ENCODE measurements around the gene PSRC1. TPM values are rescaled to one million over a fixed set of nuclear protein-coding genes. Genes with fewer than 3 reads are reported as not detected.

PSRC1 gene
- total and polyA plus RNA-seq, 2 experiments from 2014 or later = 55.0 to 61.1 TPM

- TF ChIP-seq ZNF331 (CRISPR knock-in tag; IDR thresholded peaks at IDR 0.05; ENCODE audit: low read depth) (no peak), POLR2AphosphoS5 (IDR thresholded peaks at IDR 0.05; ENCODE audit: low read depth) (no peak), ZNF114 (CRISPR knock-in tag; IDR thresholded peaks at IDR 0.05) (no peak), STAT1 (IDR thresholded peaks at IDR 0.05; ENCODE audit: unreplicated experiment) (no peak), ZNF462 (CRISPR knock-in tag; IDR thresholded peaks at IDR 0.05) (no peak), NANOG (IDR thresholded peaks at IDR 0.05; ENCODE audit: borderline replicate concordance) (no peak), EZH2phosphoT487 (IDR thresholded peaks at IDR 0.05; ENCODE audit: unreplicated experiment) (no peak), ETS1 (IDR thresholded peaks at IDR 0.05) (no peak), EZH2 (IDR thresholded peaks at IDR 0.05; ENCODE audit: low read depth, unreplicated experiment) (no peak), CREB1 (CRISPR knock-in tag; IDR thresholded peaks at IDR 0.05; ENCODE audit: low read depth) (no peak), JUNB (IDR thresholded peaks at IDR 0.05; ENCODE audit: unreplicated experiment) (no peak)
- TF ChIP-seq, protein P1, sequence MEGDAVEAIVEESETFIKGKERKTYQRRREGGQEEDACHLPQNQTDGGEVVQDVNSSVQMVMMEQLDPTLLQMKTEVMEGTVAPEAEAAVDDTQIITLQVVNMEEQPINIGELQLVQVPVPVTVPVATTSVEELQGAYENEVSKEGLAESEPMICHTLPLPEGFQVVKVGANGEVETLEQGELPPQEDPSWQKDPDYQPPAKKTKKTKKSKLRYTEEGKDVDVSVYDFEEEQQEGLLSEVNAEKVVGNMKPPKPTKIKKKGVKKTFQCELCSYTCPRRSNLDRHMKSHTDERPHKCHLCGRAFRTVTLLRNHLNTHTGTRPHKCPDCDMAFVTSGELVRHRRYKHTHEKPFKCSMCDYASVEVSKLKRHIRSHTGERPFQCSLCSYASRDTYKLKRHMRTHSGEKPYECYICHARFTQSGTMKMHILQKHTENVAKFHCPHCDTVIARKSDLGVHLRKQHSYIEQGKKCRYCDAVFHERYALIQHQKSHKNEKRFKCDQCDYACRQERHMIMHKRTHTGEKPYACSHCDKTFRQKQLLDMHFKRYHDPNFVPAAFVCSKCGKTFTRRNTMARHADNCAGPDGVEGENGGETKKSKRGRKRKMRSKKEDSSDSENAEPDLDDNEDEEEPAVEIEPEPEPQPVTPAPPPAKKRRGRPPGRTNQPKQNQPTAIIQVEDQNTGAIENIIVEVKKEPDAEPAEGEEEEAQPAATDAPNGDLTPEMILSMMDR (conservative IDR thresholded peaks at IDR 0.05; ENCODE audit: low read depth in 2 of 2) = no peak
- TF ChIP-seq, protein P2, sequence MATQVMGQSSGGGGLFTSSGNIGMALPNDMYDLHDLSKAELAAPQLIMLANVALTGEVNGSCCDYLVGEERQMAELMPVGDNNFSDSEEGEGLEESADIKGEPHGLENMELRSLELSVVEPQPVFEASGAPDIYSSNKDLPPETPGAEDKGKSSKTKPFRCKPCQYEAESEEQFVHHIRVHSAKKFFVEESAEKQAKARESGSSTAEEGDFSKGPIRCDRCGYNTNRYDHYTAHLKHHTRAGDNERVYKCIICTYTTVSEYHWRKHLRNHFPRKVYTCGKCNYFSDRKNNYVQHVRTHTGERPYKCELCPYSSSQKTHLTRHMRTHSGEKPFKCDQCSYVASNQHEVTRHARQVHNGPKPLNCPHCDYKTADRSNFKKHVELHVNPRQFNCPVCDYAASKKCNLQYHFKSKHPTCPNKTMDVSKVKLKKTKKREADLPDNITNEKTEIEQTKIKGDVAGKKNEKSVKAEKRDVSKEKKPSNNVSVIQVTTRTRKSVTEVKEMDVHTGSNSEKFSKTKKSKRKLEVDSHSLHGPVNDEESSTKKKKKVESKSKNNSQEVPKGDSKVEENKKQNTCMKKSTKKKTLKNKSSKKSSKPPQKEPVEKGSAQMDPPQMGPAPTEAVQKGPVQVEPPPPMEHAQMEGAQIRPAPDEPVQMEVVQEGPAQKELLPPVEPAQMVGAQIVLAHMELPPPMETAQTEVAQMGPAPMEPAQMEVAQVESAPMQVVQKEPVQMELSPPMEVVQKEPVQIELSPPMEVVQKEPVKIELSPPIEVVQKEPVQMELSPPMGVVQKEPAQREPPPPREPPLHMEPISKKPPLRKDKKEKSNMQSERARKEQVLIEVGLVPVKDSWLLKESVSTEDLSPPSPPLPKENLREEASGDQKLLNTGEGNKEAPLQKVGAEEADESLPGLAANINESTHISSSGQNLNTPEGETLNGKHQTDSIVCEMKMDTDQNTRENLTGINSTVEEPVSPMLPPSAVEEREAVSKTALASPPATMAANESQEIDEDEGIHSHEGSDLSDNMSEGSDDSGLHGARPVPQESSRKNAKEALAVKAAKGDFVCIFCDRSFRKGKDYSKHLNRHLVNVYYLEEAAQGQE (IDR thresholded peaks at IDR 0.05; ENCODE audit: unreplicated experiment) = no peak
- Mint-ChIP-seq H3K9me3 (no peaks in the 10 kb centered on the region; the same call in 2 of the 3 replicates), H3K4me3 (no peak overlapping the region; the same call in 2 of the 3 replicates), H3K36me3 (ENCODE audit: low read depth) (peaks cover 57% of the 10 kb centered on the region), H3K4me1 (peaks cover 48% of the 10 kb centered on the region), H3K27me3 (ENCODE audit: insufficient read depth, low read depth, poor library complexity) (peaks cover 14% of the 10 kb centered on the region), H3K27ac (peak overlapping the region; percentile 66; the same call in 1 of the 2 replicates)
- H3K9me2 ChIP-seq (ENCODE audit: insufficient read depth) = no peaks in the 10 kb centered on the region
- H3K27me3 ChIP-seq (ENCODE audit: insufficient read depth) = no peaks in the 10 kb centered on the region
- ATAC-seq = no peak; the same call in 2 of the 3 replicates
- H2AFZ ChIP-seq = no peak overlapping the region
- no peak overlapping the region for H3K4me3 ChIP-seq
- peaks cover 31% of the 10 kb centered on the region for H3F3A ChIP-seq (replicated peaks; ENCODE audit: low read depth)
- no peaks in the 10 kb centered on the region for H3K79me2 ChIP-seq (replicated peaks; ENCODE audit: insufficient read depth)
- H3K4me2 ChIP-seq = no peak overlapping the region
- H3K4me1 ChIP-seq (ENCODE audit: insufficient read depth) = peaks cover 54% of the 10 kb centered on the region
- no peak for DNase-seq (ENCODE audit: low spot score)
- no peaks in the 10 kb centered on the region for H4K20me1 ChIP-seq (replicated peaks; ENCODE audit: insufficient read depth)
- H3K36me3 ChIP-seq (ENCODE audit: insufficient read depth) = peaks cover 44% of the 10 kb centered on the region
- H3K27ac ChIP-seq (ENCODE audit: low read depth) = 0 out of 2 replicates have a peak overlapping the region, but pooled peaks have one; percentile 89
Observed at GRCh38 chr1:109237512-109237911, 45.4 kb downstream of the PSRC1 start.

All from GM23338 (cell line).